ENCODE measurements around the gene TNS3. TPM values are rescaled to one million over a fixed set of nuclear protein-coding genes. Genes with fewer than 3 reads are reported as not detected.

Gene TNS3
- total and polyA plus RNA-seq, 2 of the 13 experiments (the other 11 are each of a cell fraction or from before 2014, with no cell fraction given) = 52.9 to 55.7 TPM

- no peak for TF ChIP-seq ARID5B (CRISPR knock-in tag; IDR thresholded peaks at IDR 0.05)
These were observed 56.8 kb downstream of the TNS3 start (continued) for GRCh38 chr7:47525066-47525623.

- intact Hi-C loops (cut with micrococcal nuclease; ENCODE audit: unreplicated experiment) (no loop called here), in situ Hi-C loops (cut with HindIII; ENCODE audit: extremely low pct_ligation_motif_present, low pct_unique_long_range_greater_than_20kb) (no loop called here)
- CTCF ChIA-PET (ENCODE audit: low intra/inter-chr PET ratio, low total read pairs) = no interaction called here
- no peak overlapping the region for H2AFZ ChIP-seq (ENCODE audit: low read length)
- peaks cover 33% of the 10 kb centered on the region for H4K20me1 ChIP-seq (ENCODE audit: insufficient read depth, low read length)
- H3K36me3 ChIP-seq (replicated peaks in 1 of 2; ENCODE audit: control insufficient read depth in 1 of 2, insufficient read depth in 2 of 2, low read length in 2 of 2) = peaks cover 18 to 65% of the 10 kb centered on the region in 2 experiments
- no peaks in the 10 kb centered on the region for H3K27me3 ChIP-seq (ENCODE audit: control insufficient read depth in 1 of 2, insufficient read depth in 2 of 2, low read length in 2 of 2)
- WGBS (ENCODE audit: low lambda C conversion rate) = 84% methylated on average over 3 of the region's 5 CpGs
- H3K27ac ChIP-seq (ENCODE audit: extremely low read length, insufficient read depth, low read length) = no peak overlapping the region
- POLR2A ChIA-PET = interaction anchor here (0.7 kb wide), 1 partner anchor 53 kb away, joined by 3 read pairs; no protein-coding TSS in a partner anchor
- H3K4me2 ChIP-seq (ENCODE audit: low read depth, low read length) = no peak overlapping the region
- BruUV-seq (replicated peaks) = no TSS peak
- DNase-seq (ENCODE audit: low spot score) (no peak), FAIRE-seq (no peak), ATAC-seq (no peak)
- peaks cover 50% of the 10 kb centered on the region for H3K4me1 ChIP-seq (ENCODE audit: insufficient read depth, low read length)
- no peak overlapping the region for H3K9ac ChIP-seq (ENCODE audit: insufficient read depth, low read depth, low read length)
- no peak overlapping the region for H3K4me3 ChIP-seq (replicated peaks in 1 of 3; ENCODE audit: insufficient read depth in 1 of 3, low read depth in 2 of 3, low read length in 3 of 3)
- no peaks in the 10 kb centered on the region for H3K9me3 ChIP-seq (ENCODE audit: low read length)
- peaks cover 75% of the 10 kb centered on the region for H3K79me2 ChIP-seq (ENCODE audit: insufficient read depth, low read length)
- no peak for TF ChIP-seq ZNF737 (CRISPR knock-in tag; IDR thresholded peaks at IDR 0.05; ENCODE audit: borderline replicate concordance)
- TF ChIP-seq E2F5 (CRISPR knock-in tag; conservative IDR thresholded peaks at IDR 0.05) = no peak
- TF ChIP-seq ZFAT (CRISPR knock-in tag; conservative IDR thresholded peaks at IDR 0.05) = no peak
- TF ChIP-seq ZNF597 (CRISPR knock-in tag; IDR thresholded peaks at IDR 0.05) = no peak
- TF ChIP-seq LBX2 (CRISPR knock-in tag; IDR thresholded peaks at IDR 0.05; ENCODE audit: borderline replicate concordance) = no peak
- no peak for TF ChIP-seq HOXA9 (CRISPR knock-in tag; IDR thresholded peaks at IDR 0.05; ENCODE audit: borderline replicate concordance)
- TF ChIP-seq THAP9 (CRISPR knock-in tag; IDR thresholded peaks at IDR 0.05; ENCODE audit: borderline replicate concordance) = no peak
- TF ChIP-seq POLR2AphosphoS5 (IDR thresholded peaks at IDR 0.05; ENCODE audit: low read depth, low read length) = no peak
- TF ChIP-seq TBX2 (CRISPR knock-in tag; IDR thresholded peaks at IDR 0.05; ENCODE audit: borderline replicate concordance) = no peak
- no peak for TF ChIP-seq ZNF552 (CRISPR knock-in tag; IDR thresholded peaks at IDR 0.05; ENCODE audit: borderline replicate concordance)
- no peak for TF ChIP-seq ARNT2 (CRISPR knock-in tag; IDR thresholded peaks at IDR 0.05; ENCODE audit: low read depth)
- no peak for TF ChIP-seq THYN1 (CRISPR knock-in tag; IDR thresholded peaks at IDR 0.05; ENCODE audit: borderline replicate concordance, low read depth)
These were observed 58.5 kb downstream of the TNS3 start for GRCh38 chr7:47523401-47523800.

Measured in HepG2 (cell line).